ENCODE measurements around the gene IGFBPL1.

- no peak for TF ChIP-seq CTCF (IDR thresholded peaks at IDR 0.05)
- no peak for TF ChIP-seq POLR2A (IDR thresholded peaks at IDR 0.05)
Measured at GRCh38 chr9:38428062-38428461, 3.8 kb upstream of the IGFBPL1 start.
